Measurements from ENCODE around the gene FYCO1.

The FYCO1 gene

DNA sequence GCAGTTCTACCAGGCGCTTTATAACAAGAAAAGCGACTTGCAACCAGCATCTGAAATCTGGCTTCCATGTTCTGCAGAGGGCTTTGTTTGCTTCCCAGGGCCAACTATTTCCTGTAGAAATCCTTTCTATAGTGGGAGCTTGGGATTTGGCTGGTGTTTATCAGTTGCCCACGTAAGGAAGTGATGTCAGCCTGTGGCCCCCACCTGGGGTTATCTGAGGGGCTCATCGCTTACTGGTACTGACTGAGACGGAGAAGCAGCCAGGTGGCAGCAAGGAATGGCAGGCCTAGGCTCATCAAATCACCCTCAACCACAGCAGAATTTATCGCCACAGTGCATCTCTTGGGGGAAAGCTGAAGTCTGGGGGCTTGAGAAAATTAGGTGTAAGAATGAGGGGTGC, 123.8 kb downstream of the FYCO1 start:
- H3K36me3 ChIP-seq (ENCODE audit: control insufficient read depth, insufficient read depth, low read length) = no peaks in the 10 kb centered on the region
- no peaks in the 10 kb centered on the region for H3K4me1 ChIP-seq (ENCODE audit: control insufficient read depth, insufficient read depth, low read length)
- no peak overlapping the region for H3K9ac ChIP-seq (ENCODE audit: low read length)
- no peak overlapping the region for H3K27ac ChIP-seq (ENCODE audit: low read depth, low read length)
- H3K27me3 ChIP-seq (ENCODE audit: control insufficient read depth, insufficient read depth, low read length) = no peaks in the 10 kb centered on the region
- H3K4me3 ChIP-seq (ENCODE audit: low read length) = no peak overlapping the region

DNA sequence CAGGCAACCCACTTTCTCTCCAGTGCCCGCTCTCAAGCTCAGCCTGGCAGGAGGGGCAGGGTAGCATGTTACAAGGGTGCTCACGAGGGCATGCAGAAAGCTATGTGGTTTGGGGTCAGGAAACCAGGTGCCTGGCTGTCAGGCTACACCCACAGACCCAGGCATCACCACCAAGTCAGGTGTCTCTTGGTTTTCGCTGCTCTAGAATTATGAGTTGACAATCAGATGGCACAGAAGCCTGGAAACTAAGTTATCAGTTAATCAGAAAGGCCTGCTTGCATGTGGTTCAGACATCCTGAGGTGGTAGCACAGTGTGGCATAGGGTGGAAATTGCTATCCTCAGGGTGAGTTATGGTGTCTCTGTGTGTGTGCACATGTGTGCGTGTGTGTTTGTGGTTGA, 125.5 kb downstream of the FYCO1 start:
- H3K27me3 ChIP-seq (ENCODE audit: control insufficient read depth, insufficient read depth, low read length) = no peaks in the 10 kb centered on the region
- H3K27ac ChIP-seq (ENCODE audit: low read depth, low read length) = no peak overlapping the region
- H3K36me3 ChIP-seq (ENCODE audit: control insufficient read depth, insufficient read depth, low read length) = no peaks in the 10 kb centered on the region
- H3K4me1 ChIP-seq (ENCODE audit: control insufficient read depth, insufficient read depth, low read length) = no peaks in the 10 kb centered on the region
- H3K9ac ChIP-seq (ENCODE audit: low read length) = no peak overlapping the region
- H3K4me3 ChIP-seq (ENCODE audit: low read length) = no peak overlapping the region

DNA sequence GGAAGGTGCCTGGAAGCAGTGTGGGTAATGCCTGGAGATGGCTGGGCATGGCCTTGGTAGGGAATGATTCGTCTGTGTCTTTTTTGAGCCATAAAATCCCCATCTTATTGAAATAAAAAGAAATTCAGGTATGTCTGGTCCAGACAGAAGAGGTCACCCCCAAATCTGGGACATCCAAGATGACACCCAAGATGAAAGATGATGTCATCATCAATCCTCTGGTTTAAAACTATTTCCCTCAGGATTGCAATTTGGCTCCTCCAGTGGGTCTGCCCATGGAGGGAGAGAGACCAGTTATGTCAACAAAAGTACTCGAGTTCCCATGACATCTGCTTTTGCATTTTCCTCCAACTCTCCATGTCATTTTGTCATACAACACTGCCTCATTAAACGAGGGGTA, 126.0 kb downstream of the FYCO1 start:
- no peaks in the 10 kb centered on the region for H3K36me3 ChIP-seq (ENCODE audit: control insufficient read depth, insufficient read depth, low read length)
- no peak overlapping the region for H3K27ac ChIP-seq (ENCODE audit: low read depth, low read length)
- no peaks in the 10 kb centered on the region for H3K27me3 ChIP-seq (ENCODE audit: control insufficient read depth, insufficient read depth, low read length)
- H3K4me3 ChIP-seq (ENCODE audit: low read length) = no peak overlapping the region
- H3K9ac ChIP-seq (ENCODE audit: low read length) = no peak overlapping the region
- no peaks in the 10 kb centered on the region for H3K4me1 ChIP-seq (ENCODE audit: control insufficient read depth, insufficient read depth, low read length)

DNA sequence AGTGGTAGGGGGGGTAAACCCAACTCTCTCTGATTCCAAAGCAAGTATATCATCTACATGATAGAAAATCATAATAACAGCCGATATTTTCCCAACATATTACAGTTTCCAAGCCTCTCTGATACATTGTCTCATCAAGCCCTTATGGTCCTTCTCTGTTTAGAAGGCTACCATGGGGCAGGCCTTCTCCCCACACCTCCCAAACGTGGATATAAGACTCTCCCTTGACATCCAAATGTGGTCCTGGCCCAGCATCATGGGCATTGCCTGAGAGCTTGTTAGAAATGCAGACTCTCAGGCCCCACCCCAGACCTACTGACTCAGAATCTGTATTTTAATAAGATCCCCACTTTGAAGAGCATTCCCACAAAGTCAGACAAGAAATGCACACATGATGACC, 127.0 kb downstream of the FYCO1 start:
- Histone ChIP-seq H3K4me1 (ENCODE audit: control insufficient read depth, insufficient read depth, low read length) (no peaks in the 10 kb centered on the region), H3K27ac (ENCODE audit: low read depth, low read length) (no peak overlapping the region), H3K27me3 (ENCODE audit: control insufficient read depth, insufficient read depth, low read length) (no peaks in the 10 kb centered on the region), H3K4me3 (ENCODE audit: low read length) (no peak overlapping the region), H3K9ac (ENCODE audit: low read length) (no peak overlapping the region), H3K36me3 (ENCODE audit: control insufficient read depth, insufficient read depth, low read length) (no peaks in the 10 kb centered on the region)

DNA sequence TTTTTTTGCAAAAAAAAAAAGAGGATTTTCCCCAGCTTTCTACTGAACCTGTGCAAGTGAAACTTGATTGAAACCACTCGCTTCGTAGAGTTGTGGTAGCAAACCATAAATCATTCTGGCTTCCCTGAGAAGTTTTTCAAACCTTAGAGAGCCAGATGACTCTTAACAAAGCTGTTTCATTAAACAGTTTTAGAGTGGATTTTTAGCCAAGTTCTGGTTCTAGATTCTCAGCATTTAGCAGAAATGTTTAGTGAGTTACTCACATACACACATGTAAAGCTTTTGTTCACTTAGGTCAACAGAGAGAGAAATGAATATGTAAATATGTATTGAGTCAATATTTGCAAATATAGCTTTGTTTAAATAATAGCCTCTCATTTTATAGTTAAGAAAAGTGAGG, 127.4 kb downstream of the FYCO1 start:
- no peak overlapping the region for H3K9ac ChIP-seq (ENCODE audit: low read length)
- H3K27ac ChIP-seq (ENCODE audit: low read depth, low read length) = no peak overlapping the region
- H3K36me3 ChIP-seq (ENCODE audit: control insufficient read depth, insufficient read depth, low read length) = no peaks in the 10 kb centered on the region
- no peaks in the 10 kb centered on the region for H3K27me3 ChIP-seq (ENCODE audit: control insufficient read depth, insufficient read depth, low read length)
- H3K4me3 ChIP-seq (ENCODE audit: low read length) = no peak overlapping the region
- H3K4me1 ChIP-seq (ENCODE audit: control insufficient read depth, insufficient read depth, low read length) = no peaks in the 10 kb centered on the region
